Omental fat pad (tissue), 4 donors: ENCODE measurements around the gene UBAC1. TPM values are rescaled to one million over a fixed set of nuclear protein-coding genes. Genes with fewer than 3 reads are reported as not detected.

Source experiments
- ATAC-seq: fragments of 150-250 bp; one replicate; pipeline ENCODE4 v1.9.1; 2016; ENCODE audit warnings: mild to moderate bottlenecking, moderate library complexity; ENCODE audit not compliant: low FRiP score
- DNase-seq: peaks from one replicate; pipeline ENCODE4 v3.0.0-alpha.2; 2019; ENCODE audit warnings: low spot score
- CTCF ChIP-seq, 3 donors: fragments of 450-650 bp; IDR thresholded peaks; one replicate each; pipeline ENCODE4 v1.5.1; 2016 to 2017; ENCODE audit warnings: antibody characterized with exemption in 3 of 3, mild to moderate bottlenecking in 3 of 3, moderate library complexity in 2 of 3
- total RNA-seq, 4 donors: library from RNA; depleted of rRNA; stranded (reverse); fragments of >200 nt; gene quantifications; one replicate each; pipeline ENCODE4 v1.1.0, GENCODE V29; 2016

UBAC1 gene
- total RNA-seq, 4 donors from 2014 or later = 28.4 to 56.7 (median 34.6) TPM

- TF ChIP-seq CTCF (IDR thresholded peaks at IDR 0.05) = no peak
- ATAC-seq (no peak), DNase-seq (no peak)
These were observed 58.4 kb downstream of the UBAC1 start for GRCh38 chr9:135902655-135903357.

GRCh38 chr9:135901826-135902225 is 59.3 kb downstream of the UBAC1 start:
- DNase-seq (no peak), ATAC-seq (no peak)
- TF ChIP-seq CTCF (IDR thresholded peaks at IDR 0.05) = no peak

GRCh38 chr9:135901031-135901758 is 60.0 kb downstream of the UBAC1 start:
- DNase-seq (no peak), ATAC-seq (no peak)
- TF ChIP-seq CTCF (IDR thresholded peaks at IDR 0.05) = no peak

GRCh38 chr9:135898634-135899407 is 62.4 kb downstream of the UBAC1 start:
- TF ChIP-seq CTCF (IDR thresholded peaks at IDR 0.05) = no peak
- ATAC-seq (no peak), DNase-seq (no peak)

- no peak for ATAC-seq
- DNase-seq = no peak
- no peak for TF ChIP-seq CTCF (IDR thresholded peaks at IDR 0.05)
These were observed 64.5 kb downstream of the UBAC1 start for GRCh38 chr9:135896626-135897025.

GRCh38 chr9:135896205-135896604 is 65.0 kb downstream of the UBAC1 start:
- no peak for ATAC-seq
- TF ChIP-seq CTCF (IDR thresholded peaks at IDR 0.05) = no peak
- no peak for DNase-seq
